K562 (cell line): Measurements from ENCODE around the gene SLC39A13. TPM values are rescaled to one million over a fixed set of nuclear protein-coding genes. Genes with fewer than 3 reads are reported as not detected.

Experiments used
- CBX5 ChIP-seq: IDR thresholded peaks from 2 replicates; pipeline ENCODE4 v1.6.1; 2014; ENCODE audit warnings: low read depth, borderline replicate concordance
- E4F1 ChIP-seq: fragments of 250-450 bp; sonication (Bioruptor Pico); IDR thresholded peaks from 2 replicates; pipeline ENCODE4 v1.5.0; 2021; ENCODE audit warnings: mild to moderate bottlenecking, borderline replicate concordance
- EP300 ChIP-seq: IDR thresholded peaks from 2 replicates; pipeline ENCODE4 v1.6.1; 2012; ENCODE audit warnings: low read length, improper control_type of control experiment
- ETS2 ChIP-seq: IDR thresholded peaks from 2 replicates; pipeline ENCODE4 v1.6.1; 2016; ENCODE audit warnings: borderline replicate concordance, missing genetic modification characterization, mild to moderate bottlenecking, moderate library complexity, missing compliant biosample characterization; ENCODE audit not compliant: poor library complexity, severe bottlenecking
- FOXK2 ChIP-seq, 2 experiments: fragments of 450-650 bp; IDR thresholded peaks in 1 of 2; conservative IDR thresholded peaks in 1 of 2; 2 replicates each; pipeline ENCODE4 v1.6.1; 2016; ENCODE audit warnings: low read depth in 2 of 2, mild to moderate bottlenecking in 1 of 2
- GATA2 ChIP-seq: sonication (generic); formaldehyde crosslinking; IDR thresholded peaks from 2 replicates; pipeline ENCODE4 v1.4.0; 2020; ENCODE audit warnings: mild to moderate bottlenecking, missing genetic modification reagents
- KAT2B ChIP-seq: IDR thresholded peaks from one replicate; pipeline ENCODE4 v1.6.1; 2012; ENCODE audit warnings: low read depth, mild to moderate bottlenecking, control low read depth, inconsistent platforms, low read length, moderate library complexity
- KDM1A ChIP-seq, 2 experiments: fragments of 450-650 bp; IDR thresholded peaks; 2 replicates each; pipeline ENCODE4 v1.6.1; 2016; ENCODE audit warnings: mild to moderate bottlenecking in 2 of 2
- MTA2 ChIP-seq: fragments of 450-650 bp; IDR thresholded peaks from 2 replicates; pipeline ENCODE4 v1.6.1; 2016; ENCODE audit warnings: low read depth
- PRDM10 ChIP-seq: fragments of 450-650 bp; IDR thresholded peaks from 2 replicates; pipeline ENCODE4 v1.6.1; 2018; ENCODE audit not compliant: partially characterized antibody
- RBFOX2 ChIP-seq: fragments of 200-400 bp; formaldehyde crosslinking; IDR thresholded peaks from 2 replicates; pipeline ENCODE4 v1.6.1; 2017; ENCODE audit warnings: low read depth, mild to moderate bottlenecking, low read length, moderate library complexity
- SMAD4 ChIP-seq: fragments of 250-450 bp; sonication (Bioruptor Pico); conservative IDR thresholded peaks from 2 replicates; pipeline ENCODE4 v1.8.0; 2021; ENCODE audit warnings: inconsistent platforms, mild to moderate bottlenecking, moderate library complexity
- SMARCA4 ChIP-seq: fragments of 450-650 bp; IDR thresholded peaks from 2 replicates; pipeline ENCODE4 v1.6.1; 2016
- SMARCC2 ChIP-seq: fragments of 450-650 bp; IDR thresholded peaks from 2 replicates; pipeline ENCODE4 v1.6.1; 2017; ENCODE audit warnings: antibody characterized with exemption, moderate library complexity, mild to moderate bottlenecking, low read depth
- SREBF1 ChIP-seq: fragments of 150-350 bp; IDR thresholded peaks from 2 replicates; pipeline ENCODE4 v1.6.1; 2014; ENCODE audit warnings: antibody characterized with exemption, low read depth, low read length, borderline replicate concordance
- ZNF121 ChIP-seq: sonication (generic); formaldehyde crosslinking; conservative IDR thresholded peaks from 2 replicates; pipeline ENCODE4 v1.8.0; 2022; ENCODE audit warnings: missing genetic modification reagents
- ZNF263 ChIP-seq: sonication (generic); formaldehyde crosslinking; IDR thresholded peaks from 2 replicates; pipeline ENCODE4 v1.8.0; 2022; ENCODE audit warnings: mild to moderate bottlenecking, missing genetic modification reagents, borderline replicate concordance
- ZNF764 ChIP-seq: fragments of 250-450 bp; sonication (Bioruptor Pico); IDR thresholded peaks from 2 replicates; pipeline ENCODE4 v1.4.0; 2020; ENCODE audit warnings: low read depth, mild to moderate bottlenecking, moderate library complexity
- polyA plus RNA-seq, 8 experiments: library from polyadenylated mRNA; depleted of rRNA in 4 of 8; stranded (reverse) in 5 of 8; unstranded in 3 of 8; fragments of >200 nt; fragmentation: Nextera tagmentation in 2 of 8; fragmentation: Illumina TruSeq in 1 of 8; extraction: Ambion mirVana in 2 of 8; extraction: Trizol in 1 of 8; gene quantifications; 2 replicates each; pipeline versions ENCODE4 v1.2.1 to v1.2.3, GENCODE V29; 2011 to 2014; ENCODE audit warnings: inconsistent platforms in 1 of 8, missing spikeins in 1 of 8
- total RNA-seq, 7 experiments: library from RNA; depleted of rRNA in 6 of 7; stranded (reverse); fragments of >200 nt in 6 of 7; fragmentation: Illumina TruSeq in 2 of 7; extraction: Trizol in 2 of 7; gene quantifications; 2 replicates each; pipeline versions ENCODE4 v1.2.1 to v1.2.3, GENCODE V29; 2011 to 2021; ENCODE audit warnings: low replicate concordance in 1 of 7
- TF ChIP-seq, protein P1 (sequence below): sonication (generic); formaldehyde crosslinking; IDR thresholded peaks from 2 replicates; pipeline ENCODE4 v1.8.0; 2022; ENCODE audit warnings: mild to moderate bottlenecking, missing genetic modification reagents

SLC39A13 gene
- total and polyA plus RNA-seq, 9 of the 15 experiments (the other 6 are each of a cell fraction or from before 2014, with no cell fraction given) = 0.17 to 15.9 (median 3.2) TPM

GRCh38 chr11:47378010-47378835 is 30.2 kb upstream of the SLC39A13 start, which contains the start of gene SPI1 (continued):
- TF ChIP-seq ZNF764 (CRISPR knock-in tag) = no peak
- TF ChIP-seq FOXK2 (conservative IDR thresholded peaks at IDR 0.05 in 1 of 2, IDR thresholded peaks at IDR 0.05 in 1 of 2; ENCODE audit: low read depth in 2 of 2) = peak; percentile 11 to 29; a peak in 2 of 4 replicates
- peak; percentile 70; the same call in 1 of the 2 replicates for TF ChIP-seq SMAD4 (CRISPR knock-in tag)
- peak; percentile 95 for TF ChIP-seq SMARCA4
- TF ChIP-seq E4F1 (CRISPR knock-in tag) = no peak
- TF ChIP-seq SMARCC2 = peak; percentile 88
- peak; percentile 15 for TF ChIP-seq KAT2B
- peak; percentile 94 for TF ChIP-seq EP300
- no peak for TF ChIP-seq ZNF121 (CRISPR knock-in tag)
- TF ChIP-seq ETS2 (tag) = peak; percentile 12
- TF ChIP-seq KDM1A (IDR thresholded peaks at IDR 0.05) = peak; percentile 87 to 88
- peak; percentile 87 for TF ChIP-seq RBFOX2
- TF ChIP-seq SREBF1 = no peak
- TF ChIP-seq ZNF263 (CRISPR knock-in tag) = peak; percentile 26
- peak; percentile 49; the same call in 1 of the 2 replicates for TF ChIP-seq CBX5
- peak; percentile 88 for TF ChIP-seq MTA2
- TF ChIP-seq PRDM10 = peak; percentile 96
- TF ChIP-seq, protein P1, sequence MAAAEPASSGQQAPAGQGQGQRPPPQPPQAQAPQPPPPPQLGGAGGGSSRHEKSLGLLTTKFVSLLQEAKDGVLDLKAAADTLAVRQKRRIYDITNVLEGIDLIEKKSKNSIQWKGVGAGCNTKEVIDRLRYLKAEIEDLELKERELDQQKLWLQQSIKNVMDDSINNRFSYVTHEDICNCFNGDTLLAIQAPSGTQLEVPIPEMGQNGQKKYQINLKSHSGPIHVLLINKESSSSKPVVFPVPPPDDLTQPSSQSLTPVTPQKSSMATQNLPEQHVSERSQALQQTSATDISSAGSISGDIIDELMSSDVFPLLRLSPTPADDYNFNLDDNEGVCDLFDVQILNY (CRISPR knock-in tag) = no peak
- peak; percentile 95 for TF ChIP-seq GATA2 (CRISPR knock-in tag)
